ENCODE data around the gene PODN.

The PODN gene

GRCh38 chr1:53061859-53062707 lies at the start of gene PODN:
TSS of gene PODN (plus strand) at chr1:53062213. CDS start at chr1:53069856, 7,643 bp downstream.
- DNase-seq: no peak

- DNase-seq: peak; percentile 86
Observed at GRCh38 chr1:53014791-53015507, 47.1 kb upstream of the PODN start.

DNA sequence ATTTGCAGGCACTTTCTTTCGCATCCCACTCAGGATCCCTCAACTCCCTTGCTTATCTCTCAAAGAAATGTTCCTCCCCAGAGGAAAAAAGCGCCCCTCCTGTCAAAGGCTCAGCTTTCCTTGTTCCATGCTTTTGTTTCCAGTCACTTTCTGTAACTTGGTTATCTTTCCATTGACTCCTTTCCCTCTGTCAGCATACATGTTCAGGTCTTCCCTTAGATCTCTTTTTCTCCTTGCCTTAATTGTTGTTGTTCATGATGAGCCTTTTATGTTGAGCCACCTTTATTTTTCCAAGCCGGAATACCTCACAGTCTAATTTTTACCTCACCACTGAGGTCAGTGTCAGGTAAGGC lies 46.5 kb upstream of the PODN start:
- DNase-seq: no peak

- no peak for DNase-seq
Observed at GRCh38 chr1:53016705-53017104, 45.3 kb upstream of the PODN start.

- no peak for DNase-seq
Observed at GRCh38 chr1:53020588-53020987, 41.4 kb upstream of the PODN start.

GRCh38 chr1:53022179-53022578 lies 39.8 kb upstream of the PODN start:
- no peak for DNase-seq

GRCh38 chr1:53023546-53023945 lies 38.5 kb upstream of the PODN start:
- DNase-seq: no peak

GRCh38 chr1:53024117-53024516 lies 37.9 kb upstream of the PODN start:
- no peak for DNase-seq

DNA sequence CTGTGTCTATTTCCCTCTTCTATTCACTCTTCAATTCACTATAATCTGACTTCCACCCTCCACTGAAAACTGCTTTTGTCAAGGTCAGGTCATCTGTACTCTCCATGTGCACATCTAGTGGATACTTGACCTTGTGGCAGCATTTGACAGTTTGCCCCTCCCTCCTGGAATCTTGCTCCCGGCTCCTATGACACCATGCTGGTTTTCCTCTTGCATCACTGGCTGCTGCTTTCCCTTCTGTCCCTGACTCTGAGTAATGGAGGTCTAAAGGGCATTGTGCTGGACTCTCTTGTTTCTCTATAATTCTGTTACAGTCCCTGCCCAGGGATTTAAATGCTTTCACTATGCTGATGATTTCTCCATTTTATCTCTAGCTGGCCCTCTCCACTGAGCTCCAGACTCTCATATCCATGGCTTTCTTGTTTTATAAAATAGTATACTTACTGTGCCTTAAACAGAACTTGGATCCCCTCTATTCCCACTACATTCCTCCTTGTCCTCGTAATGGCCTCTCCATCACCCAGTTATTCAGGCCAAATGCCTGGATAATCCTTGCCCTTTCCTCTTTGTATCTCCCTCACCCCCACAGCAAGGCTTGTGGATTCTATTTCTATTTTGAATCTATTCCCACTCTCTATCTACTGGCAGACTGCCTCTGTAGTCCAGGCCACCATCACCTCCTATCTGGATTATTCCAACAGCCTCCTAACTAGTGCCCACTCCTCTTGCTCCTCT lies 36.8 kb upstream of the PODN start:
- no peak for DNase-seq

GRCh38 chr1:53025769-53026112 lies 36.3 kb upstream of the PODN start:
- no peak for DNase-seq

DNA sequence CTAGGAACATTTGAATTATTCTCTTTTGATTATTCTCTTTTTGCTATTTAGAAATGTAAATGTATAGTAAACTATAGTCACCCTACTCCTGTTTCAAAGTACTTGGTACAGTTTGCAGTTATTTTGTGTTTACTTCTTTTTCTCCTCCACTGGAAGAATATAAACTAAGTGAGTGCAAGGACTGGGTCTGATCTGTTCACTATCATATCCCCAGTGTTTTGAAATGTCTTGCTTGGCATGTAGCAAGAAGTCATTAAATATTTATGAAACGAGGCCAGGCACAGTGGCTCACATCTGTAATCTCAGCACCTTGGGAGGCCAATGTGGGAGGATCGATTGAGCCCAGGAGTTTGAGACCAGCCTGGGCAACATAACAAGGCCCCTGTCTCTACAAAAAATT lies 35.8 kb upstream of the PODN start:
- DNase-seq: no peak

GRCh38 chr1:53031732-53032131 lies 30.3 kb upstream of the PODN start:
- DNase-seq: no peak

DNA sequence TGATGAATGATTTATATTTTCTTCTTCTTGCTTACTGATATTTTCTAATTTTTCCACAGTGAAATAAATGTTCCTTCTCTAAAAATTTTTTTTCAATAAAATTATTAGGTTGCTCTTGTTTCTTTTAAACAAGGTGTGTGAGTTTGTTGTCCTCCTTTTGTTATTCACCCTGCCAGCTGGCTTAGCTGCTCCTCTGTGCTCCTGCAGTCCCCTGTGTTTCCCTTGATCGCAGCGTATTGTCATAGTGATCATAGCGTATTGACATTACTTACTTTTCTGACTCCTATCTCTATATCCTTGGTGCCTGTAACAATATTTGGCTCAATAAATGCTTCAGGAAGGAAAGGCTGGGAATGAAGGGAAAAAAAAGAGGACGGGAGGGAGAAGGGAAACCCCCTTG lies 24.9 kb upstream of the PODN start:
- DNase-seq: no peak

DNA sequence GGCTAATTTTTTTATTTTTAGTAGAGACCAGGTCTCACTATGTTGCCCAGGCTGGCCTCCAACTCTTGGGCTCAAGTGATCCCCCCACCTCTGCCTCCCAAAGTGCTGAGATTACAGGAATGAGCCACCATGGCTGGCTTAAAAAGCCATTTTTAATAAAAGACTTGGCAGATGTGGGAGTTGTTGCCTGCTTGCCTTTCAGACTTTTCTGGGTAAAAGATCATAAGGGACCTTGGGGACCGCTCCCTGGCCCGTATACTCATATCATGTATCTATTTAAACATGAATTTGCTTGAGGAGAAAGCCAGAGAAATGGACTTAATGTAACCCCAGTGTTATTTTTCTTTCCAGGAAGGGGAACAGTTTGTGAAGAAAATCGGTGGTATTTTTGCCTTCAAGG lies 23.4 kb upstream of the PODN start:
- no peak for DNase-seq

- no peak for DNase-seq
Observed at GRCh38 chr1:53043271-53043670, 18.7 kb upstream of the PODN start.

DNA sequence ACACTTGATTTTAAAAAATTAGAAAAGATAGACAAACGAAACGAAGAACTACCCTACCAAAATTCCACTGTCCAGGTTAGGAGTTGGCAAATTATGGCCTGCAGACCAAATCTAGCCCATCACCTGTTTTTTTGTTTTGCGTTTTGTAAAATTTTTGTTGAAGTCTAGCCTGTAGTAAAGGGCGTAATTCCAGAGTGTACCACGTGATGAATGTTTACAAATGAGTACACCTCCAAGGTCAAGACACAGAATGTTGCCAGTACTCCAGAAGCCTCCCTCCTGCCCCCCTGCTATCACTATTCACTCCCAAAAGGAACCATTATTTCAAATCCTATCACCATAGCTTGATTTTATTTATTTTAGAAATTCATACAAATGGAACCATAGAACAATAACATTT lies 17.1 kb upstream of the PODN start:
- no peak for DNase-seq

DNA sequence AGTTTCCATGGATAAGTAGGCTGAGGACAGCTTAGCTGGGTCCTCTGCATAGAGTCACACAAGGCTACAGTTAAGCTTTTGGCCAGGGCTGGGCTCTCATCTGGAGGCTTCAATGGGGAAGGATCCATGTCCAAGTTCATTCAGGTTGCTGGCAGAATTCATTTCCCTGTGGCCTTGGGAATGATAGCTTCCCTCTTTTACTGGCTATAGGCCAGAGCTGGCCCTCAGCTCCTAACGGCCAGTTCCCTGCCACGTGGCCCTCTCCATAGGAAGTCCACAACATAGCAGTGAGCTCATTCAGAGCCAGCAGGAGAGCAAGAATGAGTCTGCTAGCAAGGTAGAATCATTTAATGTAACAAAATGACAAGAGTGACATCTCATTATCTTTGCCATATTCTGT lies 15.1 kb upstream of the PODN start:
- DNase-seq: no peak

DNA sequence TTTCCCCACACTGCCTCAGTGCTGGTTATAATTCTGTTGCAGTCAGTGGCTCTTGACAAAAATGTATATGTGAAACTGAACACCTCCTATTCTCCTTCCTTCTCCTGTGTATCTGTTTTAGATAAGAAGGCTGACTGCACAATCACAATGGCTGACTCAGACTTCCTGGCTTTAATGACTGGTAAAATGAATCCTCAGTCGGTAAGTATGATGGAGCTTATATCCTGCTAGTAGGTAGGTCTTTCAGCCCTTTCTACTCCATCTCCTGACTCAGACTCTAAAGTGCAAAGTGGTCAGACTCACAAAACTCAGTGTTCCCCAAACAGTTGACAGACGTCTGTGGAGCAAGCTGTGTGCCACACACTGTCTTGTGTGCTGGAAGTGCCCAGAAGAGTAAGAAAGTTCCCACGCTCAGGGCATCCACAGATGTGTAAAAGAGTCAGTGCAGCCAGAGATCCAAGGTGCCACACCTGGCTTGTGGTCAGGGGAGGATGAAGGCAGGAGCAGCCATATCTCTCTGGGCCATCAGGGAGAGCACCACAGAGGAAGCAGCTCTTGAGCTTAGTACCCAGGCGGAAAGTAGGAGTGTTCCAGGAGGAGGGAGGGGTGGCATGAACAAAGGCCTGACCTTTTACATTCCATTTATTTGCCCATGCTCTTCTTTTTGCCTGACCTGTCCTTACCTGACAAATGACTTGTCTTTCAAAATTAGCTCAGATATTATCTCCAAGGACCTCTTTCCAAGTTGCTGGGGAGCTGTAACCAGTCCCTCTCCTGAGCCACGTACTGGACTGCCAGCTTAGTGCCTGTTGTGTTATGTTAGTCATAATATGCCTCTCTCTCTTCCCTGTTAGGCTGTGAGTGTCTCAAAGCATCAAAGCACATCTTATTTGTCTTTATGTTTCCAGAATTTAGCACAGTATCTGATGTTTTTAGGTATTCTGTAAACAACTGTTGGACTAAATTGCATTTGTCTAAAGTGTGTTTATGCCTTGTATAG lies 14.0 kb upstream of the PODN start:
- DNase-seq: no peak

- DNase-seq: no peak
Observed at GRCh38 chr1:53048960-53049573, 12.9 kb upstream of the PODN start.

GRCh38 chr1:53049574-53049967 lies 12.4 kb upstream of the PODN start:
- DNase-seq: no peak

DNA sequence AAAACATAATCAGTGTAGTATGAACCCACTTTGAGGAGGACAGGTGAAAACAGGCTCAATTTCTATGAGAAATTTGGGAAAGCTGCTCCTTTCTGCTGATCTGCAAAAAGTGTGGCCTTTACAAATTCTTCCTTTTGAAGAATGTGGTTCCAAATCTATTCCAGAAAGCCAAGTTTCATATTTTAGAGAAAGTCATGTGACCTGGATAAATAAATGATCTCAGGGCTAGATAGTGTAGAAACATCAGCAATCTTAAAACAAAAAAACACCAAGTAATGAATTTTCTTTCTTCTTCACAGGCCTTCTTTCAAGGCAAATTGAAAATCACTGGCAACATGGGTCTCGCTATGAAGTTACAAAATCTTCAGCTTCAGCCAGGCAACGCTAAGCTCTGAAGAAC lies 11.7 kb upstream of the PODN start:
- DNase-seq: no peak

GRCh38 chr1:53051676-53052075 lies 10.3 kb upstream of the PODN start:
- peak; percentile 50 for DNase-seq
